Thoracic aorta (tissue), 2 donors: ENCODE results near the gene PHF23. TPM values are rescaled to one million over a fixed set of nuclear protein-coding genes. Genes with fewer than 3 reads are reported as not detected.
A peak's percentile ranks its signal among the peaks of the same experiment; 100 is the strongest.

ENCODE experiments used
- ATAC-seq: fragments of 150-250 bp; one replicate; pipeline ENCODE4 v1.8.0; 2017; ENCODE audit warnings: low read depth; ENCODE audit not compliant: insufficient number of reproducible peaks, low FRiP score
- DNase-seq: peaks from one replicate; pipeline ENCODE4 v3.0.0-alpha.2; 2020; ENCODE audit warnings: low spot score
- H3K27ac ChIP-seq, 2 donors: fragments of 200-600 bp; sonication (generic); 1 replicate in 1 of 2; 2 replicates in 1 of 2; pipeline ENCODE4 v1.5.1; 2016; ENCODE audit warnings: mild to moderate bottlenecking in 2 of 2, moderate library complexity in 2 of 2
- H3K27me3 ChIP-seq: fragments of 200-600 bp; sonication (generic); replicated peaks from 2 replicates; pipeline ENCODE4 v1.6.0; 2016; ENCODE audit warnings: mild to moderate bottlenecking; ENCODE audit not compliant: insufficient read depth
- H3K36me3 ChIP-seq: fragments of 200-600 bp; sonication (generic); one replicate; pipeline ENCODE4 v1.5.1; 2016
- H3K4me1 ChIP-seq, 2 donors: fragments of 200-600 bp; sonication (generic); 1 replicate in 1 of 2; 2 replicates in 1 of 2; pipeline versions ENCODE4 v1.5.1 to v1.6.0; 2016; ENCODE audit warnings: low read depth in 2 of 2, mild to moderate bottlenecking in 1 of 2; ENCODE audit not compliant: control insufficient read depth in 1 of 2
- H3K4me3 ChIP-seq: fragments of 200-600 bp; sonication (generic); 2 replicates; pipeline ENCODE4 v1.5.1; 2016; ENCODE audit warnings: mild to moderate bottlenecking
- H3K9me3 ChIP-seq: fragments of 200-600 bp; sonication (generic); 2 replicates; pipeline ENCODE4 v1.5.1; 2016
- total RNA-seq, 2 donors: library from RNA; depleted of rRNA; stranded (reverse); fragments of >200 nt; gene quantifications; one replicate each; pipeline versions ENCODE4 v1.1.0 to v1.2.3, GENCODE V29; 2016
- TF ChIP-seq, protein P1 (sequence below): fragments of 200-600 bp; sonication (generic); IDR thresholded peaks from one replicate; pipeline ENCODE4 v1.5.1; 2019; ENCODE audit warnings: antibody characterized with exemption

PHF23 gene
- total RNA-seq, 2 donors from 2014 or later, result 25.1 to 44.7 TPM

DNA sequence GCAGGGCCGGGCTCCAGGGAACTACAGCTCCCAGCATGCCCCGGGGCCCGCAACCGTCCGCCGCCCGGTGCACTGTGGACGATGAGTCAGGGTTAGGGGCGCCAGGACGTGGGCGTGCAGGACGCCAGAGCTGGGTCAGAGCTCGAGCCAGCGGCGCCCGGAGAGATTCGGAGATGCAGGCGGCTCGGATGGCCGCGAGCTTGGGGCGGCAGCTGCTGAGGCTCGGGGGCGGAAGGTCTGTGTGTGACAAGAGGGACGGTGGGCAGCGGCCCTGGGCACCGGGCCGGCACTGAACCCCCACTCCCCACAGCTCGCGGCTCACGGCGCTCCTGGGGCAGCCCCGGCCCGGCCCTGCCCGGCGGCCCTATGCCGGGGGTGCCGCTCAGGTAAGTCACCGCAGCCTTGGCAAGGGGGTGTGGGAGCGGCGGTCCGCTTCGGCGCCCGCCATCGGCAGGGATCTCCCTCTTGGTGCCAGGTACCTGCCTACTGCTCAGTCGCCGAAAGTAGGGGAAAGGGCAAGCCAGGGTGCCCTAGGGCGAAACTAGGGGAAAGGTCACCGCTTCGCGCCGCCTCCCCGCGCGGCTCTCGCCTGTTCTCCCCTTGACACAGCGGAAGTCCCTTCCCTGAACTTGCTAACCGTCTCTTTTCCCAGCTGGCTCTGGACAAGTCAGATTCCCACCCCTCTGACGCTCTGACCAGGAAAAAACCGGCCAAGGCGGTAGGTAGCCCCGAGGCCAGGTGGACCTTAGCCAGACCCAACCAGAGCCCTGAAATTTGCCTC, 19.3 kb downstream of the PHF23 start, which contains the start of the genes ACADVL and DLG4:
TSS of gene ACADVL (plus strand) at position 127 of the 781 bp plus-strand sequence. CDS start at position 174, 47 bp downstream.
TSS of gene DLG4 (minus strand) at position 25 of the 781 bp plus-strand sequence.
- no peaks in the 10 kb centered on the region for H3K9me3 ChIP-seq
- peak within 1 kb of the TSS; percentile 83 for H3K4me3 ChIP-seq
- peaks cover 29 to 54% of the 10 kb centered on the region in 2 donors for H3K4me1 ChIP-seq
- DNase-seq (peak; percentile 89), ATAC-seq (peak; percentile 72)
- TF ChIP-seq, protein P1, sequence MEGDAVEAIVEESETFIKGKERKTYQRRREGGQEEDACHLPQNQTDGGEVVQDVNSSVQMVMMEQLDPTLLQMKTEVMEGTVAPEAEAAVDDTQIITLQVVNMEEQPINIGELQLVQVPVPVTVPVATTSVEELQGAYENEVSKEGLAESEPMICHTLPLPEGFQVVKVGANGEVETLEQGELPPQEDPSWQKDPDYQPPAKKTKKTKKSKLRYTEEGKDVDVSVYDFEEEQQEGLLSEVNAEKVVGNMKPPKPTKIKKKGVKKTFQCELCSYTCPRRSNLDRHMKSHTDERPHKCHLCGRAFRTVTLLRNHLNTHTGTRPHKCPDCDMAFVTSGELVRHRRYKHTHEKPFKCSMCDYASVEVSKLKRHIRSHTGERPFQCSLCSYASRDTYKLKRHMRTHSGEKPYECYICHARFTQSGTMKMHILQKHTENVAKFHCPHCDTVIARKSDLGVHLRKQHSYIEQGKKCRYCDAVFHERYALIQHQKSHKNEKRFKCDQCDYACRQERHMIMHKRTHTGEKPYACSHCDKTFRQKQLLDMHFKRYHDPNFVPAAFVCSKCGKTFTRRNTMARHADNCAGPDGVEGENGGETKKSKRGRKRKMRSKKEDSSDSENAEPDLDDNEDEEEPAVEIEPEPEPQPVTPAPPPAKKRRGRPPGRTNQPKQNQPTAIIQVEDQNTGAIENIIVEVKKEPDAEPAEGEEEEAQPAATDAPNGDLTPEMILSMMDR, result no peak
- H3K36me3 ChIP-seq, result peaks cover 14% of the 10 kb centered on the region
- H3K27ac ChIP-seq, result peak within 1 kb of the TSS; percentile 89 to 90
- H3K27me3 ChIP-seq, result no peaks in the 10 kb centered on the region

DNA sequence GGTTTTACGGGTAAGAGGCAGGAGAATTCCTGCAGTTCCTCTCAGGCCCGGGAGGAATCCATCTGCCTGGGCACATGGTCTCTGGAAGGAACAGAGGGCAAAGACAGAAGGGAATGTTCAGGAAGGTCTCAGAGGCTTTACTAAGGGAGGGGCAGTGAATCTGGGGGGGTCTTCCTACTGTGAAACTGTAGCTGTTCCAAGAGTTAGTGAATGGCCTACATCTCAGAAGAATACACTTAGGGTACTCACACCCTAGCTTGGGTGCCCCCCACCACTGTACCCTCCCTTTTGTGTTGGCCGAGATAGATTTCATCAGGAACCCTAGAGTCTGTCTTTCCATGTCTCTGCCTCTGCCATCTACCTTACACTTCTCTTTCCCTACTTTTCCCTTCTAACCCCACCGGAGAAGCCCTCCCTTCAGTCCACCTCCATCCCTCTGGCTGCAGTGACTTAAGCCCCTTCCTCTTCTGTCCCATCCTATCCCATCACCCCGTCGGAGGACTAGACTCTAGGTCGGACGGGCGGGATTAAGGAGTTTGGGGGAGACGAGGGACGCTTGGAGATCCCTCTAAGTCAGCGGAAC, 19.9 kb downstream of the PHF23 start:
- Histone ChIP-seq H3K4me1 (peaks cover 29 to 54% of the 10 kb centered on the region in 2 donors), H3K4me3 (peak overlapping the region; percentile 83), H3K27ac (peak overlapping the region; percentile 89 to 90), H3K36me3 (peaks cover 9% of the 10 kb centered on the region), H3K27me3 (no peaks in the 10 kb centered on the region), H3K9me3 (no peaks in the 10 kb centered on the region)
- TF ChIP-seq, protein P1, result no peak
- ATAC-seq (no peak), DNase-seq (no peak)

DNA sequence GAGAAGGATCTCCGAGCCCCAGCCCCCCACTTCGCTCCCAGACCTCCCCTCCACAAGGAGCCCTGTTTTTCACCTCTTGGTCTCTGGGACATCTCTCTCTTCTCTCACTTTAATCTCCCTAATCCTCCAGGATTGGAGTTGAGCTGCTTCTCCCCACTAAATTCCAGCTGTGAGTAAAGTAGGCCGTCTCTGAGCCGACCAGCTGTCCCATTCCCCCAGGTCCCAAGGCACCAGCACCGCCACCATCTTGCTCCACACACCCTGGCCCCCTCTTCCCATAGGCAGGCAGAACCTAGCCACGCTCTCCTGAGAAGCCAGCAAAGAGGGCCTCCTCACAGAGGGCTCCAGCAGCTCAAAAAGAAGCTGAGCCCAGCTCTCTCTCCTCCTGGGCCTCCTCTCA, 20.5 kb downstream of the PHF23 start:
- Histone ChIP-seq H3K27ac (peak overlapping the region; percentile 89 to 90), H3K4me3 (no peak overlapping the region), H3K36me3 (peaks cover 9% of the 10 kb centered on the region), H3K27me3 (no peaks in the 10 kb centered on the region), H3K9me3 (no peaks in the 10 kb centered on the region), H3K4me1 (peaks cover 31 to 59% of the 10 kb centered on the region in 2 donors)
- no peak for DNase-seq
- ATAC-seq, result no peak
- TF ChIP-seq, protein P1, result no peak

DNA sequence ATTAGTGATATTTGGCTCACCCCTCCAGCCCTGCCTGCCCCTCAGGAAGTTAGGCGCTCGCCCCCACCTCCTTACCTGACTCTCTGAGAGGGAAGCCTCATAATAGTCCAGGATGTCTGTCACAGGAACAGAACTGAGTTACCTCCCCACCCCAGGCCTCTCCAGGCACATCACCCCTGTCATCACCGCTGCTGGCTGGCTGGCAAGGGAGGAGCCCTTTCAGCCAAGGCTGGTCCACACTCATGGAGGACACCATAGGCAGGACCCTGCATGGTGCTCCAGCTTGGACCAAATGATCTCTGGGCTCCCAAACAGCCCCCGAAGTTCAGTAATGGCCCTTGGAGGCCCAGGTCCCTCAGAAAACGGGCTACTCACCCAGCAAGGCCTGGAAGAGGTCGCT, 21.1 kb downstream of the PHF23 start:
- peaks cover 32 to 61% of the 10 kb centered on the region in 2 donors for H3K4me1 ChIP-seq
- TF ChIP-seq, protein P1, result no peak
- ATAC-seq, result no peak

More for the DNA sequence above, 21.1 kb downstream of the PHF23 start:
- DNase-seq, result no peak
- H3K27ac ChIP-seq, result peak overlapping the region; percentile 45 to 89
- no peaks in the 10 kb centered on the region for H3K27me3 ChIP-seq
- no peaks in the 10 kb centered on the region for H3K9me3 ChIP-seq
- peak overlapping the region; percentile 77 for H3K4me3 ChIP-seq
- H3K36me3 ChIP-seq, result peaks cover 3% of the 10 kb centered on the region
